Mesenchymal stem cell (in vitro differentiated cells and primary cell): ENCODE measurements around the gene TBRG1.

ENCODE experiments used
- DNase-seq: peaks from one replicate; pipeline ENCODE4 v3.0.0-alpha.2; 2013
- H2AFZ ChIP-seq: one replicate; pipeline ENCODE4 v1.6.1; 2013; ENCODE audit warnings: low read depth, mild to moderate bottlenecking, control low read depth, inconsistent platforms, low read length, moderate library complexity
- H2AK5ac ChIP-seq: 2 replicates; pipeline ENCODE4 v1.6.1; 2013; ENCODE audit warnings: low read length, moderate library complexity, mild to moderate bottlenecking, inconsistent platforms; ENCODE audit not compliant: severe bottlenecking
- H2BK120ac ChIP-seq: one replicate; pipeline ENCODE4 v1.6.1; 2013; ENCODE audit warnings: low read depth, mild to moderate bottlenecking, inconsistent platforms, low read length, moderate library complexity
- H2BK12ac ChIP-seq, 2 experiments: one replicate each; pipeline ENCODE4 v1.6.1; 2013; ENCODE audit warnings: inconsistent platforms in 2 of 2, low read length in 2 of 2, mild to moderate bottlenecking in 2 of 2, moderate library complexity in 2 of 2, control low read depth in 1 of 2
- H2BK15ac ChIP-seq: one replicate; pipeline ENCODE4 v1.6.1; 2013; ENCODE audit warnings: mild to moderate bottlenecking, low read depth, inconsistent platforms; ENCODE audit not compliant: poor library complexity, severe bottlenecking
- H2BK5ac ChIP-seq: 2 replicates; pipeline ENCODE4 v1.6.1; 2013; ENCODE audit warnings: low read depth, mild to moderate bottlenecking, low read length, control low read depth, inconsistent platforms; ENCODE audit not compliant: poor library complexity, severe bottlenecking
- H3K14ac ChIP-seq, 2 experiments: one replicate each; pipeline ENCODE4 v1.6.1; 2013; ENCODE audit warnings: inconsistent platforms in 2 of 2, low read length in 2 of 2, control low read depth in 1 of 2, mild to moderate bottlenecking in 1 of 2, moderate library complexity in 1 of 2
- H3K18ac ChIP-seq, 2 experiments: one replicate each; pipeline ENCODE4 v1.6.1; 2013; ENCODE audit warnings: inconsistent platforms in 2 of 2, low read length in 2 of 2, control low read depth in 1 of 2, low read depth in 1 of 2, mild to moderate bottlenecking in 1 of 2
- H3K23ac ChIP-seq, 2 experiments: one replicate each; pipeline ENCODE4 v1.6.1; 2013; ENCODE audit warnings: inconsistent platforms in 2 of 2, low read length in 2 of 2, mild to moderate bottlenecking in 2 of 2, moderate library complexity in 2 of 2, control low read depth in 1 of 2
- H3K27ac ChIP-seq: 2 replicates; pipeline ENCODE4 v1.5.1; 2013; ENCODE audit warnings: mild to moderate bottlenecking, moderate library complexity, low read length, control low read depth, inconsistent platforms; ENCODE audit not compliant: poor library complexity, severe bottlenecking
- H3K27me3 ChIP-seq, 2 experiments: 2 replicates each; pipeline versions ENCODE4 v1.6.1 to v1.7.0; 2013; ENCODE audit warnings: low read length in 2 of 2, mild to moderate bottlenecking in 2 of 2, moderate library complexity in 2 of 2, control low read depth in 1 of 2, inconsistent platforms in 1 of 2; ENCODE audit not compliant: control insufficient read depth in 1 of 2, insufficient read depth in 1 of 2
- H3K36me3 ChIP-seq, 2 experiments: 2 replicates each; pipeline versions ENCODE4 v1.6.1 to v1.7.0; 2013; ENCODE audit warnings: low read length in 2 of 2, control low read depth in 1 of 2, inconsistent platforms in 1 of 2, low read depth in 1 of 2, mild to moderate bottlenecking in 1 of 2; ENCODE audit not compliant: insufficient read depth in 2 of 2, control insufficient read depth in 1 of 2
- H3K4ac ChIP-seq, 2 experiments: one replicate each; pipeline ENCODE4 v1.6.1; 2013; ENCODE audit warnings: inconsistent platforms in 2 of 2, low read length in 2 of 2, mild to moderate bottlenecking in 2 of 2, moderate library complexity in 2 of 2, control low read depth in 1 of 2, low read depth in 1 of 2
- H3K4me1 ChIP-seq: 2 replicates; pipeline ENCODE4 v1.6.1; 2013; ENCODE audit warnings: low read depth, low read length, control low read depth; ENCODE audit not compliant: control insufficient read depth, insufficient read depth
- H3K4me2 ChIP-seq: 2 replicates; pipeline ENCODE4 v1.6.1; 2013; ENCODE audit warnings: low read length, mild to moderate bottlenecking, inconsistent platforms; ENCODE audit not compliant: poor library complexity, severe bottlenecking
- H3K4me3 ChIP-seq, 2 experiments: 2 replicates each; pipeline versions ENCODE4 v1.5.1 to v1.7.0; 2013; ENCODE audit warnings: low read length in 2 of 2, mild to moderate bottlenecking in 2 of 2, control low read depth in 1 of 2, low read depth in 1 of 2; ENCODE audit not compliant: insufficient read depth in 1 of 2
- H3K79me1 ChIP-seq: replicated peaks from 2 replicates; pipeline ENCODE4 v1.6.1; 2013; ENCODE audit warnings: mild to moderate bottlenecking, control low read depth, low read length, inconsistent platforms; ENCODE audit not compliant: poor library complexity, severe bottlenecking
- H3K9ac ChIP-seq: 2 replicates; pipeline ENCODE4 v1.7.0; 2013; ENCODE audit warnings: mild to moderate bottlenecking, low read length, moderate library complexity
- H3K9me3 ChIP-seq: 2 replicates; pipeline ENCODE4 v1.7.0; 2013; ENCODE audit warnings: mild to moderate bottlenecking, low read length; ENCODE audit not compliant: control insufficient read depth
- H4K8ac ChIP-seq: one replicate; pipeline ENCODE4 v1.6.1; 2013; ENCODE audit warnings: inconsistent platforms, mild to moderate bottlenecking, low read length, moderate library complexity
- H4K91ac ChIP-seq: one replicate; pipeline ENCODE4 v1.6.1; 2013; ENCODE audit warnings: mild to moderate bottlenecking, low read length, inconsistent platforms
- WGBS: methylation state at CpG from one replicate; pipeline ENCODE4 v1.1.7; 2013; ENCODE audit warnings: mixed read lengths; 5-methylcytosine and 5-hydroxymethylcytosine counted together

The TBRG1 gene

DNA sequence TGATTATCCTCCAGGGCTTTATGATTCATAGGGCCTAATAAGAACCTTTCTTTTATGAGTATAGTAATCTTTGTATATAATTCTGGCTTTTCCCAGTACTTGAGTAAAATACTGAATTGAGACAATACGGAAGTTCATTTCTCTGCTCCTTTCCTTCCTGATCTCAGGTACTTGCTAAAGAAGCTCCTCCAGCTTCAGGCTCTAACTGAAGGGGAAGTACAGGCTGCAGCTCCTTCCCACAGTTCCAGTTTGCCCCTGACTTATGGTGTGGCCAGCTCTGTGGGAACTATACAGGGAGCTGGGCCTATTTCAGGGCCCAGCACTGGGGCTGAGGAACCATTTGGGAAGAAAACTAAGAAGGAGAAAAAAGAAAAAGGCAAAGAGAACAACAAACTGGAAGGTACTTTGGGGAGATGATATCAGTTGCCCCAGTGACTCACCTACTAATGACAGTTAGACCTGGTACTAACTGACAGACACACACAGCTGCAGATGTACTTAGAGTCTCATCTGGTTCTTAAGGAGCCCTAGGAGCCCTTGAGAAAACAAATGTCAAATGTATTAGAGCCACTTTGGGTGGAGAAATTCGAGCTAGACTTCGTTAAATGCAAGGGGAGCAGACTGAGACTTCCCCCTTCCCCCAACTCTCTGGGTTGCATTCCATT lies 3.0 kb downstream of the TBRG1 start:
- no peak for DNase-seq
- Histone ChIP-seq H3K27ac (no peak overlapping the region), H2BK12ac (no peak overlapping the region), H2BK5ac (no peak overlapping the region), H3K36me3 (peaks cover 14 to 50% of the 10 kb centered on the region in 2 experiments), H3K4me1 (peaks cover 1% of the 10 kb centered on the region), H3K9me3 (no peaks in the 10 kb centered on the region), H2AFZ (no peak overlapping the region), H2BK120ac (no peak overlapping the region), H2BK15ac (peak overlapping the region; percentile 8), H4K8ac (no peak overlapping the region), H3K18ac (no peak overlapping the region), H2AK5ac (no peak overlapping the region), H3K4me2 (no peak overlapping the region), H3K4ac (no peak overlapping the region), H3K27me3 (no peaks in the 10 kb centered on the region), H3K14ac (no peak overlapping the region), H3K9ac (no peak overlapping the region), H4K91ac (no peak overlapping the region), H3K4me3 (peak overlapping the region in 1 of 2 experiments; percentile 4), H3K23ac (no peak overlapping the region), H3K79me1 (peaks cover 20% of the 10 kb centered on the region)
- 100% methylated on average over 3 of the region's 3 CpGs for WGBS

DNA sequence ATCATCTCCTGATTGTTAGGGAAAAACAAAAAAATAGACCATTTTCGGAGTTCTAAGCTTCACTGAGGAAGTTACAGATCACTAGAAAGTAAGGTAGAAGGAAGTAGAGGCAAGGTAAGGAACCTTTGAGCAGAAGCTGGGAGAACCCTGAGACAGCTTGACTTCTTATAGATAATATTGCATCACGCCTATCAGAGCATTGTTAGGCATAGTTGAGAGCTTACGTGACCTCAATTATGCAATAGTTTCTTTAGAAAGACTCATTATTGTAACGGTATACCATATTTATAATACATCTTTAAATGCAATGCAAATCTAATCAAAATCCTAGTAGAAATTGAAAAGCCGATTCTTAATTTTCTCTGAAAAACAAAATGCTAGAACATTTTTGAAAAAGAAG lies 4.9 kb downstream of the TBRG1 start:
- no peak overlapping the region for H3K4me3 ChIP-seq
- no peak overlapping the region for H3K14ac ChIP-seq
- H4K8ac ChIP-seq: no peak overlapping the region
- H3K9ac ChIP-seq: no peak overlapping the region
- no peak for DNase-seq
- peaks cover 25 to 69% of the 10 kb centered on the region in 2 experiments for H3K36me3 ChIP-seq
- no peak overlapping the region for H4K91ac ChIP-seq
- H3K23ac ChIP-seq: no peak overlapping the region
- H2BK12ac ChIP-seq: no peak overlapping the region
- WGBS: 100% methylated on average over 1 of the region's 5 CpGs
- H3K4me1 ChIP-seq: peaks cover 1% of the 10 kb centered on the region
- no peak overlapping the region for H2BK5ac ChIP-seq
- H3K9me3 ChIP-seq: no peaks in the 10 kb centered on the region
- no peak overlapping the region for H2BK15ac ChIP-seq
- H3K4ac ChIP-seq: no peak overlapping the region
- no peak overlapping the region for H2AFZ ChIP-seq
- no peak overlapping the region for H3K18ac ChIP-seq
- H3K79me1 ChIP-seq: peaks cover 23% of the 10 kb centered on the region
- H3K4me2 ChIP-seq: no peak overlapping the region
- no peaks in the 10 kb centered on the region for H3K27me3 ChIP-seq
- no peak overlapping the region for H2AK5ac ChIP-seq
- no peak overlapping the region for H2BK120ac ChIP-seq
- no peak overlapping the region for H3K27ac ChIP-seq

DNA sequence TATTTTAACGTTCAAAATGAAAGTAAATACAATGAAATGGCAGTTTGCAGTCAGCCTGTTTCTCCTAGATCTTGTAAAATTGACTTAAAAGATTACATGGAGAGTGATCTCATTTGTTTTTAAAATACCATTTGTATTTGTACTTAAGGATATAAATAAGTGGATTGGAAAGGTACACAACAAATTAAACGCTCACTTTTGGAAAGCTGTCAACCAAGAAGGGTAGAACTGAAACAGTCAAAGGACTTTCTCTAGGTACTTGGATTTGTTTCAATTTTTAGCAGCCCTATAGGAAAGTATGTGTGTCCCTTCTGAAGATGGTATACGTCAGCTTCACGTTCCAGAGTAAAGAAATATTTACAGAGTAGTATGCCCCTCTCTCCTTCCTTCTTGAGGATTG lies 7.3 kb downstream of the TBRG1 start:
- peaks cover 1% of the 10 kb centered on the region for H3K4me1 ChIP-seq
- H3K27ac ChIP-seq: no peak overlapping the region
- no peak overlapping the region for H2BK5ac ChIP-seq
- H3K4me3 ChIP-seq: no peak overlapping the region
- H2AK5ac ChIP-seq: no peak overlapping the region
- H2BK120ac ChIP-seq: no peak overlapping the region
- no peak overlapping the region for H3K23ac ChIP-seq
- H3K14ac ChIP-seq: no peak overlapping the region
- no peak overlapping the region for H3K4ac ChIP-seq
- no peak overlapping the region for H4K8ac ChIP-seq
- H3K9me3 ChIP-seq: no peaks in the 10 kb centered on the region
- no peak overlapping the region for H3K4me2 ChIP-seq
- H3K36me3 ChIP-seq: peaks cover 27 to 90% of the 10 kb centered on the region in 2 experiments
- no peaks in the 10 kb centered on the region for H3K27me3 ChIP-seq
- no peak overlapping the region for H2AFZ ChIP-seq
- no peak overlapping the region for H2BK12ac ChIP-seq
- H3K79me1 ChIP-seq: peaks cover 24% of the 10 kb centered on the region
- H3K9ac ChIP-seq: no peak overlapping the region
- no peak overlapping the region for H2BK15ac ChIP-seq
- H3K18ac ChIP-seq: no peak overlapping the region
- no peak for DNase-seq
- 96% methylated on average over 3 of the region's 4 CpGs for WGBS
- no peak overlapping the region for H4K91ac ChIP-seq

DNA sequence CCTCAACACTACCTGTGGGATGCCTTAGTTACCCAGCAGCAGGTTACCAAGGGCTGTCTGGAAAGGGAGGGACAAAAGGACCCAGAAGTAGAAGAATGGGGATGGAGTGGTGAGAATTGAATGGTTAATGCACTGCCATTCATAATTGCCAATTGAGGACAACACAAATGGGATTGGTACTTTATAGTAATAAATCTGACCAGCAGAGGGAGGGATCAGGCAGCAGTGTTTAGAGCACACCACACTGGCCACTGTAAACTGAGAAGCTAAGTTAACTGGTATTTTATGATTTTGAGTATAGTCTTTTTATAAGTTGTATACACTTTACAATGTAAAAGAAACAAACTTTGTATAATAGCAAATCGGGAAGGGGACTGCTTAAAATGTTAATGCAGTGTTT lies 10.7 kb downstream of the TBRG1 start:
- H3K4ac ChIP-seq: no peak overlapping the region
- no peak overlapping the region for H3K23ac ChIP-seq
- no peak overlapping the region for H3K9ac ChIP-seq
- H4K91ac ChIP-seq: no peak overlapping the region
- H3K79me1 ChIP-seq: peaks cover 6% of the 10 kb centered on the region
- H2BK5ac ChIP-seq: no peak overlapping the region
- H2BK15ac ChIP-seq: no peak overlapping the region
- H2AK5ac ChIP-seq: no peak overlapping the region
- H2BK120ac ChIP-seq: no peak overlapping the region
- H3K4me1 ChIP-seq: no peaks in the 10 kb centered on the region
- H4K8ac ChIP-seq: no peak overlapping the region
- H3K27ac ChIP-seq: no peak overlapping the region
- H3K14ac ChIP-seq: no peak overlapping the region
- H3K36me3 ChIP-seq: peaks cover 22 to 93% of the 10 kb centered on the region in 2 experiments
- no peak overlapping the region for H2BK12ac ChIP-seq
- H3K9me3 ChIP-seq: no peaks in the 10 kb centered on the region
- H2AFZ ChIP-seq: no peak overlapping the region
- peak; percentile 25 for DNase-seq
- no peak overlapping the region for H3K4me2 ChIP-seq
- no peaks in the 10 kb centered on the region for H3K27me3 ChIP-seq
- WGBS: no CpG with 5 or more reads among the region's 1 CpG
- no peak overlapping the region for H3K18ac ChIP-seq
- no peak overlapping the region for H3K4me3 ChIP-seq
